Gastroesophageal sphincter (tissue), 3 donors: ENCODE results near the gene ZC3H18.

Source experiments
- EP300 ChIP-seq: sonication (generic); formaldehyde crosslinking; IDR thresholded peaks from one replicate; pipeline ENCODE4 v1.6.1; 2017; ENCODE audit warnings: antibody characterized with exemption, mild to moderate bottlenecking
- TF ChIP-seq, protein P1 (sequence below), 4 experiments: fragments of 200-600 bp in 2 of 4; fragments of 450-650 bp in 2 of 4; sonication (generic) in 1 of 4; IDR thresholded peaks; one replicate each; pipeline ENCODE4 v1.5.1; 2017 to 2019; ENCODE audit warnings: antibody characterized with exemption in 4 of 4, mild to moderate bottlenecking in 2 of 4, moderate library complexity in 2 of 4

DNA sequence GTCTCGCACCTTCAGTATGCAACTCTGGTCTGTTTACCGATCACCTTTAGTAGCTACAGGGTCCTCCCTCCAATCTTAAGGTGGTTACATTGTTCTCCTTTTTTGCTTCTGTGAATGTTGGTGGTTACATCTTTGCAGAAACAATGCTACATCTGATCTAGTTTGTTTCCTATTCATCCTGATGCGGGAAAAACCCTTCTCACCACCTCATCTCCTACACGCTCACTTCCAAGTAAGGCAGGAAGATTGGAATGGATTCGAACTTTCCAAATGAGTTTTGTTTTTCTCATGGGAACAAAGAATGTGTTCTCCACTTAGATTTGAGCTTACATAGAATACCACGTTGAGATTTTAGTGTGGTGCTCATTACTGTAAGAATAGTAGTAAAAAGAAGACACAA, 14.5 kb downstream of the ZC3H18 start:
- TF ChIP-seq EP300 = no peak
- TF ChIP-seq, protein P1, sequence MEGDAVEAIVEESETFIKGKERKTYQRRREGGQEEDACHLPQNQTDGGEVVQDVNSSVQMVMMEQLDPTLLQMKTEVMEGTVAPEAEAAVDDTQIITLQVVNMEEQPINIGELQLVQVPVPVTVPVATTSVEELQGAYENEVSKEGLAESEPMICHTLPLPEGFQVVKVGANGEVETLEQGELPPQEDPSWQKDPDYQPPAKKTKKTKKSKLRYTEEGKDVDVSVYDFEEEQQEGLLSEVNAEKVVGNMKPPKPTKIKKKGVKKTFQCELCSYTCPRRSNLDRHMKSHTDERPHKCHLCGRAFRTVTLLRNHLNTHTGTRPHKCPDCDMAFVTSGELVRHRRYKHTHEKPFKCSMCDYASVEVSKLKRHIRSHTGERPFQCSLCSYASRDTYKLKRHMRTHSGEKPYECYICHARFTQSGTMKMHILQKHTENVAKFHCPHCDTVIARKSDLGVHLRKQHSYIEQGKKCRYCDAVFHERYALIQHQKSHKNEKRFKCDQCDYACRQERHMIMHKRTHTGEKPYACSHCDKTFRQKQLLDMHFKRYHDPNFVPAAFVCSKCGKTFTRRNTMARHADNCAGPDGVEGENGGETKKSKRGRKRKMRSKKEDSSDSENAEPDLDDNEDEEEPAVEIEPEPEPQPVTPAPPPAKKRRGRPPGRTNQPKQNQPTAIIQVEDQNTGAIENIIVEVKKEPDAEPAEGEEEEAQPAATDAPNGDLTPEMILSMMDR (IDR thresholded peaks at IDR 0.05) = no peak
